MCF 10A (cell line): ENCODE data around the gene PTPRE. TPM values are rescaled to one million over a fixed set of nuclear protein-coding genes. Genes with fewer than 3 reads are reported as not detected.

Source experiments
- BruUV-seq: library from RNA; stranded (reverse); fragments of 400-500 nt; replicated peaks from 2 replicates; lab custom pipeline; 2021; lab: Mats Ljungman, UMichigan
- CTCF ChIA-PET: fragments of 300-600 bp; sonication (Branson Sonifier 250); formaldehyde crosslinking; extraction: SDS; loops from one replicate; lab custom pipeline; 2021; ENCODE audit warnings: antibody characterized with exemption, inconsistent platforms; lab: Yijun Ruan, JAX
- POLR2A ChIA-PET: fragments of 300-600, 350-650 bp; sonication (Branson Sonifier 250); formaldehyde crosslinking; extraction: SDS; loops from one replicate; lab custom pipeline; 2020; ENCODE audit warnings: antibody characterized with exemption, inconsistent platforms; lab: Yijun Ruan, JAX
- DNase-seq: peaks from one replicate; pipeline ENCODE4 v3.0.0-alpha.2; 2018; ENCODE audit not compliant: unreplicated experiment
- H3K27ac Mint-ChIP-seq: one replicate; pipeline ENCODE4 v1.8.0; 2022; ENCODE audit warnings: mild to moderate bottlenecking, low read depth, mixed read lengths; ENCODE audit not compliant: unreplicated experiment
- H3K27me3 Mint-ChIP-seq: one replicate; pipeline ENCODE4 v1.8.0; 2022; ENCODE audit warnings: mixed read lengths; ENCODE audit not compliant: insufficient read depth, unreplicated experiment
- H3K36me3 Mint-ChIP-seq: one replicate; pipeline ENCODE4 v1.8.0; 2022; ENCODE audit warnings: mild to moderate bottlenecking, moderate library complexity, mixed read lengths; ENCODE audit not compliant: insufficient read depth, unreplicated experiment
- H3K4me1 Mint-ChIP-seq: one replicate; pipeline ENCODE4 v1.8.0; 2022; ENCODE audit warnings: mixed read lengths; ENCODE audit not compliant: insufficient read depth, unreplicated experiment
- H3K4me3 Mint-ChIP-seq: one replicate; pipeline ENCODE4 v1.8.0; 2022; ENCODE audit warnings: mild to moderate bottlenecking, moderate library complexity, mixed read lengths; ENCODE audit not compliant: unreplicated experiment
- H3K9me3 Mint-ChIP-seq: one replicate; pipeline ENCODE4 v1.8.0; 2022; ENCODE audit warnings: mixed read lengths; ENCODE audit not compliant: unreplicated experiment
- CTCF ChIP-seq: fragments of 200-600 bp; IDR thresholded peaks from one replicate; pipeline ENCODE4 v1.8.0; 2022; ENCODE audit warnings: antibody characterized with exemption, mild to moderate bottlenecking; ENCODE audit not compliant: unreplicated experiment
- intact Hi-C: fragments of 100-400 bp; cut with micrococcal nuclease; formaldehyde crosslinking; loops from 2 replicates; pipeline ENCODE4 v1.14.1; 2022
- total RNA-seq: library from RNA; stranded (reverse); gene quantifications from 2 replicates; pipeline ENCODE4 v1.2.3, GENCODE V29; 2022

The PTPRE gene
- total RNA-seq, 1 experiment from 2014 or later = 34.6 TPM

- H3K27ac Mint-ChIP-seq = no peak overlapping the region
- H3K9me3 Mint-ChIP-seq = peaks cover 7% of the 10 kb centered on the region
- peaks cover 5% of the 10 kb centered on the region for H3K4me1 Mint-ChIP-seq
- peak; percentile 38 for DNase-seq
- no peak overlapping the region for H3K4me3 Mint-ChIP-seq
- no peaks in the 10 kb centered on the region for H3K36me3 Mint-ChIP-seq
- POLR2A ChIA-PET = no interaction called here
- intact Hi-C loops = no loop called here
- no TSS peak for BruUV-seq
- CTCF ChIA-PET = interaction anchor here (1.6 kb wide), 1 partner anchor 18 kb away, joined by 7 read pairs; no protein-coding TSS in a partner anchor
- no peak for TF ChIP-seq CTCF
- peaks cover 24% of the 10 kb centered on the region for H3K27me3 Mint-ChIP-seq
These were observed 34.7 kb upstream of the PTPRE start for GRCh38 chr10:127872011-127872761.

GRCh38 chr10:127872871-127873600, 33.9 kb upstream of the PTPRE start:
- DNase-seq = peak; percentile 33
- H3K4me3 Mint-ChIP-seq = no peak overlapping the region
- TF ChIP-seq CTCF = no peak
- peaks cover 15% of the 10 kb centered on the region for H3K27me3 Mint-ChIP-seq
- ChIA-PET POLR2A (no interaction called here), CTCF (interaction anchor here (1.6 kb wide), 1 partner anchor 19 kb away, joined by 7 read pairs; no protein-coding TSS in a partner anchor)
- H3K27ac Mint-ChIP-seq = no peak overlapping the region
- peaks cover 7% of the 10 kb centered on the region for H3K9me3 Mint-ChIP-seq
- H3K4me1 Mint-ChIP-seq = peaks cover 5% of the 10 kb centered on the region
- BruUV-seq = no TSS peak
- H3K36me3 Mint-ChIP-seq = no peaks in the 10 kb centered on the region
- intact Hi-C loops = no loop called here

GRCh38 chr10:127873901-127874470, 32.9 kb upstream of the PTPRE start:
- DNase-seq = no peak
- ChIA-PET CTCF (interaction anchor here (1.2 to 1.8 kb wide), 3 partner anchors 15 to 137 kb away, joined by 3 to 7 read pairs (median 5); no protein-coding TSS in a partner anchor), POLR2A (no interaction called here)
- intact Hi-C loops = no loop called here
- no peak overlapping the region for H3K27ac Mint-ChIP-seq
- no peak for TF ChIP-seq CTCF
- no peaks in the 10 kb centered on the region for H3K36me3 Mint-ChIP-seq
- no peak overlapping the region for H3K4me3 Mint-ChIP-seq
- H3K4me1 Mint-ChIP-seq = peaks cover 5% of the 10 kb centered on the region
- BruUV-seq = no TSS peak
- peaks cover 6% of the 10 kb centered on the region for H3K27me3 Mint-ChIP-seq
- peaks cover 7% of the 10 kb centered on the region for H3K9me3 Mint-ChIP-seq
